Breast epithelium (tissue), 4 donors: ENCODE data around the gene IFIT3. TPM values are rescaled to one million over a fixed set of nuclear protein-coding genes. Genes with fewer than 3 reads are reported as not detected.

Experiments
- DNase-seq, 2 donors: peaks; one replicate each; pipeline ENCODE4 v3.0.0-alpha.2; 2019; ENCODE audit warnings: low spot score in 2 of 2
- H3K27ac ChIP-seq, 2 donors: fragments of 200-600 bp; sonication (generic) in 1 of 2; one replicate each; pipeline ENCODE4 v1.5.1; 2016 to 2019; ENCODE audit warnings: mild to moderate bottlenecking in 1 of 2
- H3K27me3 ChIP-seq, 2 donors: fragments of 200-600 bp; sonication (generic) in 1 of 2; one replicate each; pipeline versions ENCODE4 v1.5.1 to v1.6.0; 2017 to 2019; ENCODE audit warnings: control low read depth in 1 of 2, mild to moderate bottlenecking in 1 of 2
- H3K36me3 ChIP-seq: fragments of 200-600 bp; one replicate; pipeline ENCODE4 v1.5.1; 2019
- H3K4me1 ChIP-seq, 2 donors: fragments of 200-600 bp; sonication (generic); one replicate each; pipeline ENCODE4 v1.5.1; 2016 to 2019; ENCODE audit warnings: control low read depth in 1 of 2
- H3K4me3 ChIP-seq, 3 donors: fragments of 200-600 bp; sonication (generic); 1 replicate in 2 of 3; 2 replicates in 1 of 3; pipeline ENCODE4 v1.5.1; 2016 to 2019; ENCODE audit warnings: mild to moderate bottlenecking in 3 of 3, moderate library complexity in 2 of 3
- H3K9me3 ChIP-seq, 2 donors: fragments of 200-600 bp; sonication (generic) in 1 of 2; one replicate each; pipeline ENCODE4 v1.5.1; 2016 to 2019; ENCODE audit warnings: control low read depth in 1 of 2
- POLR2A ChIP-seq: fragments of 450-650 bp; IDR thresholded peaks from one replicate; pipeline ENCODE4 v1.6.1; 2016; ENCODE audit warnings: antibody characterized with exemption, mild to moderate bottlenecking, moderate library complexity
- POLR2AphosphoS5 ChIP-seq, 3 donors: sonication (generic); formaldehyde crosslinking; IDR thresholded peaks; one replicate each; pipeline ENCODE4 v1.6.1; 2017; ENCODE audit warnings: antibody characterized with exemption in 3 of 3
- intact Hi-C: fragments of 100-400 bp; cut with DNase I; formaldehyde crosslinking; loops from one replicate; pipeline ENCODE4 v1.15.1; 2023; ENCODE audit warnings: low total_unique reads
- total RNA-seq, 3 donors: library from RNA; depleted of rRNA; stranded (reverse); fragments of >200 nt; gene quantifications; one replicate each; pipeline ENCODE4 v1.1.0, GENCODE V29; 2016
- TF ChIP-seq, protein P1 (sequence below), 3 donors: fragments of 450-650 bp; IDR thresholded peaks; one replicate each; pipeline ENCODE4 v1.5.1; 2016 to 2017; ENCODE audit warnings: antibody characterized with exemption in 3 of 3, mild to moderate bottlenecking in 3 of 3, moderate library complexity in 3 of 3

The IFIT3 gene
- total RNA-seq, 3 donors from 2014 or later: 8.2 to 10.4 (median 9.5) TPM

DNA sequence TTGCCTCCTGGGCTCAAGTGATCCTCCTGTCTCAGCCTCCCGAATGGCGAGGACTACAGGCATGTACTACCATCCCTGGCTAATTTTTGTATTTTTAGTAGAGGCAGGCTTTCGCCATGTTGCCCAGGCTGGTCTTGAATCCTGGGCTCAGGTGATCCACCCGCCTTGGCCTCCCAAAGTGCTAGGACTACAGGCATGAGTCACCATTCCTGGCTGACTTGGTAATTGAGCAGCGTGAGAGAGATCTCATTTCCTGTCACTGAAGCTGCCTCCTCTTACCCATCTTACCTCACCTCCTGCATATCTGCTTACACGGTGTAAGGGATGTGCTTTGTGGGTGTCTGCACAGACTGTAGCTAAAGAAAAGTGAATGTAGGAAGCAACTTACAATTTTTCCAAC is 9.7 kb downstream of the IFIT3 start:
- no peaks in the 10 kb centered on the region for H3K27me3 ChIP-seq
- intact Hi-C loops: no loop called here
- TF ChIP-seq, protein P1, sequence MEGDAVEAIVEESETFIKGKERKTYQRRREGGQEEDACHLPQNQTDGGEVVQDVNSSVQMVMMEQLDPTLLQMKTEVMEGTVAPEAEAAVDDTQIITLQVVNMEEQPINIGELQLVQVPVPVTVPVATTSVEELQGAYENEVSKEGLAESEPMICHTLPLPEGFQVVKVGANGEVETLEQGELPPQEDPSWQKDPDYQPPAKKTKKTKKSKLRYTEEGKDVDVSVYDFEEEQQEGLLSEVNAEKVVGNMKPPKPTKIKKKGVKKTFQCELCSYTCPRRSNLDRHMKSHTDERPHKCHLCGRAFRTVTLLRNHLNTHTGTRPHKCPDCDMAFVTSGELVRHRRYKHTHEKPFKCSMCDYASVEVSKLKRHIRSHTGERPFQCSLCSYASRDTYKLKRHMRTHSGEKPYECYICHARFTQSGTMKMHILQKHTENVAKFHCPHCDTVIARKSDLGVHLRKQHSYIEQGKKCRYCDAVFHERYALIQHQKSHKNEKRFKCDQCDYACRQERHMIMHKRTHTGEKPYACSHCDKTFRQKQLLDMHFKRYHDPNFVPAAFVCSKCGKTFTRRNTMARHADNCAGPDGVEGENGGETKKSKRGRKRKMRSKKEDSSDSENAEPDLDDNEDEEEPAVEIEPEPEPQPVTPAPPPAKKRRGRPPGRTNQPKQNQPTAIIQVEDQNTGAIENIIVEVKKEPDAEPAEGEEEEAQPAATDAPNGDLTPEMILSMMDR (IDR thresholded peaks at IDR 0.05): no peak
- no peak for TF ChIP-seq POLR2AphosphoS5 (IDR thresholded peaks at IDR 0.05)
- no peak for TF ChIP-seq POLR2A
- no peaks in the 10 kb centered on the region for H3K36me3 ChIP-seq
- H3K27ac ChIP-seq: no peak overlapping the region
- no peak overlapping the region for H3K4me3 ChIP-seq
- no peak for DNase-seq
- peaks cover 10 to 11% of the 10 kb centered on the region in 2 donors for H3K4me1 ChIP-seq
- no peaks in the 10 kb centered on the region for H3K9me3 ChIP-seq

DNA sequence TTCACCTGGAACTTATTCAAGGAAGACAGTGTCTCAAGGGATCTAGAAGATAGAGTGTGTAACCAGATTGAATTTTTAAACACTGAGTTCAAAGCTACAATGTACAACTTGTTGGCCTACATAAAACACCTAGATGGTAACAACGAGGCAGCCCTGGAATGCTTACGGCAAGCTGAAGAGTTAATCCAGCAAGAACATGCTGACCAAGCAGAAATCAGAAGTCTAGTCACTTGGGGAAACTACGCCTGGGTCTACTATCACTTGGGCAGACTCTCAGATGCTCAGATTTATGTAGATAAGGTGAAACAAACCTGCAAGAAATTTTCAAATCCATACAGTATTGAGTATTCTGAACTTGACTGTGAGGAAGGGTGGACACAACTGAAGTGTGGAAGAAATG is 10.9 kb downstream of the IFIT3 start:
- Histone ChIP-seq H3K36me3 (no peaks in the 10 kb centered on the region), H3K27ac (no peak overlapping the region), H3K4me3 (no peak overlapping the region), H3K27me3 (no peaks in the 10 kb centered on the region), H3K4me1 (peaks cover 4% of the 10 kb centered on the region in 2 donors), H3K9me3 (no peaks in the 10 kb centered on the region)
- DNase-seq: no peak
- no peak for TF ChIP-seq POLR2A
- TF ChIP-seq, protein P1 (IDR thresholded peaks at IDR 0.05): no peak
- intact Hi-C loops: no loop called here

DNA sequence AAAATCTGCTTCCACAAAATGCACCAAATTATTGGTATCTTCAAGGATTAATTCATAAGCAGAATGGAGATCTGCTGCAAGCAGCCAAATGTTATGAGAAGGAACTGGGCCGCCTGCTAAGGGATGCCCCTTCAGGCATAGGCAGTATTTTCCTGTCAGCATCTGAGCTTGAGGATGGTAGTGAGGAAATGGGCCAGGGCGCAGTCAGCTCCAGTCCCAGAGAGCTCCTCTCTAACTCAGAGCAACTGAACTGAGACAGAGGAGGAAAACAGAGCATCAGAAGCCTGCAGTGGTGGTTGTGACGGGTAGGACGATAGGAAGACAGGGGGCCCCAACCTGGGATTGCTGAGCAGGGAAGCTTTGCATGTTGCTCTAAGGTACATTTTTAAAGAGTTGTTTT is 12.1 kb downstream of the IFIT3 start:
- no peaks in the 10 kb centered on the region for H3K36me3 ChIP-seq
- H3K4me1 ChIP-seq: no peaks in the 10 kb centered on the region
- no peaks in the 10 kb centered on the region for H3K9me3 ChIP-seq
- TF ChIP-seq, protein P1 (IDR thresholded peaks at IDR 0.05): no peak
- no peak for TF ChIP-seq POLR2AphosphoS5 (IDR thresholded peaks at IDR 0.05)
- no peak for TF ChIP-seq POLR2A
- no peaks in the 10 kb centered on the region for H3K27me3 ChIP-seq
- intact Hi-C loops: no loop called here
- H3K4me3 ChIP-seq: no peak overlapping the region
- DNase-seq: no peak
- H3K27ac ChIP-seq: no peak overlapping the region

DNA sequence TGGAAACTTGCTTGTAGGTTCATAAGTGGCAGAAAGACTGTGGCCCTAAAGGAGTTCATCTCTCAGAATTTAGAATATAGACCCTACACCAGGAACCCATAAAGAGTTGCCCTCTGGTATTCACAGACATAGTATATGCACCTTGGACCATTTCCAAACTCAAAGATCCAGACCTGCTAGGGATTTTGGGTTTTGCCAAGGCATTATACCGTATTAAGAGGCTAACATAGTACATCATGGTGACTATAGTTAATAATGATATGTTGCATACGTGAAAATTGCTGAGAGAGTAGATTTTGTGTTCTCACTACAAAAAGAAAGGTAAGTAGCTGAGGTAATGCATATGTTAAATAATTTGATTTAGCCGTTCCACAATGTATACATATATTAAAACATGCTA is 13.9 kb downstream of the IFIT3 start:
- DNase-seq: no peak
- intact Hi-C loops: no loop called here
- Histone ChIP-seq H3K27ac (no peak overlapping the region), H3K9me3 (no peaks in the 10 kb centered on the region), H3K36me3 (no peaks in the 10 kb centered on the region), H3K4me1 (no peaks in the 10 kb centered on the region), H3K4me3 (no peak overlapping the region), H3K27me3 (no peaks in the 10 kb centered on the region)
- TF ChIP-seq POLR2A: no peak
- TF ChIP-seq, protein P1 (IDR thresholded peaks at IDR 0.05): no peak
- no peak for TF ChIP-seq POLR2AphosphoS5 (IDR thresholded peaks at IDR 0.05)

DNA sequence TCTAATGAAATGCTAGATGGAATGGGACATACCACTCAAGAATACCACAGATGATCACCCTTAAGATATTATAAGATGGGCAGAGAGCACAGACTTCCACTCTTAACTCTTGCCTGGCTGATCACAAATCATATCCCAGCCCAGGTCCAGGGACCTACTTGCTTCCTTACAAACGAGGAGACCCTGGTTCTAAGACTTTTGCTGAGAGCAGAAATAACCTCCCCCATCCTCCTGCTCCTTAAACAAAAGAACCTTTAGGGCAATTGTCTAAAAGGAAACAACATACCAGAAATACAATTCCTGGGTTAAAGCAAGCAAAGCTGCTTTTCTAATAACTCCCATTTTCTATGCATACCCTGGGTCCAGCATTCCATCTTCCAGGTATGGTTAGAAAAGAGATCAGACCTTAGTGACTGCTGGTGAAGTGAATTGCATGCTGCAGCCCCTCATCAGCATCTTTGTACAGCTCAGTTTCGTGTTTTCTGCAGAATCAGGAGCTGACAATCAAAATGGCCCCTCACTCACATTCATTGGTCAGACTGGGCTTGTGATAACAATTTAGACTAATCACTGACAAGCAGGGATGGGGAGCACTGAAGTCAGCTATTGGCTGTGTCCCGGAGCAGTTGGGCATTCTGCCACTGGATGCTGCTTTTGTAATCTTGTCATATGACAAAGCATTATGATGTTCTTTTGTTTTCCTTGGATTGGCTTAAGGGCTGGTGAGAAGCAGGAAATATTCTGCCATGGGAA is 14.6 kb downstream of the IFIT3 start:
- H3K4me1 ChIP-seq: peaks cover 0 to 2% of the 10 kb centered on the region in 2 donors
- no peak overlapping the region for H3K4me3 ChIP-seq

More for the DNA sequence above, 14.6 kb downstream of the IFIT3 start:
- DNase-seq: peak in 1 of 2 donors; percentile 32
- Histone ChIP-seq H3K36me3 (no peaks in the 10 kb centered on the region), H3K9me3 (no peaks in the 10 kb centered on the region), H3K27me3 (no peaks in the 10 kb centered on the region), H3K27ac (no peak overlapping the region)
- intact Hi-C loops: no loop called here
- TF ChIP-seq, protein P1 (IDR thresholded peaks at IDR 0.05): no peak
- TF ChIP-seq POLR2A: no peak
- no peak for TF ChIP-seq POLR2AphosphoS5 (IDR thresholded peaks at IDR 0.05)
